Measurements from ENCODE around the gene ARFGAP3. TPM values are rescaled to one million over a fixed set of nuclear protein-coding genes. Genes with fewer than 3 reads are reported as not detected.

Gene ARFGAP3
- total and polyA plus RNA-seq, 4 donors, result 37.0 to 41.0 (median 38.2) TPM

- no peak overlapping the region for H3K4me3 ChIP-seq (ENCODE audit: low read depth, low read length)
- H3K36me3 ChIP-seq (ENCODE audit: control insufficient read depth, insufficient read depth, low read length), result peaks cover 31% of the 10 kb centered on the region
- H3K9me3 ChIP-seq (ENCODE audit: control insufficient read depth, insufficient read depth, low read length), result no peaks in the 10 kb centered on the region
- H3K27me3 ChIP-seq (ENCODE audit: control insufficient read depth, insufficient read depth, low read length), result no peaks in the 10 kb centered on the region
- 69% methylated on average over 7 of the region's 7 CpGs for WGBS (ENCODE audit: insufficient coverage)
- peaks cover 6% of the 10 kb centered on the region for H3K4me1 ChIP-seq (ENCODE audit: control insufficient read depth, insufficient read depth, low read length)
- H3K27ac ChIP-seq (ENCODE audit: low read depth, low read length), result no peak overlapping the region
- DNase-seq (ENCODE audit: low read depth in 4 of 6, low spot score in 6 of 6), result no peak
Measured at GRCh38 chr22:42895087-42895486, 38.0 kb upstream of the ARFGAP3 start.

- H3K27me3 ChIP-seq (ENCODE audit: control insufficient read depth, insufficient read depth, low read length), result no peaks in the 10 kb centered on the region
- H3K4me3 ChIP-seq (ENCODE audit: low read depth, low read length), result no peak overlapping the region
- no peak for DNase-seq (ENCODE audit: low read depth in 4 of 6, low spot score in 6 of 6)
- H3K9me3 ChIP-seq (ENCODE audit: control insufficient read depth, insufficient read depth, low read length), result no peaks in the 10 kb centered on the region
- peaks cover 9% of the 10 kb centered on the region for H3K4me1 ChIP-seq (ENCODE audit: control insufficient read depth, insufficient read depth, low read length)
- peaks cover 40% of the 10 kb centered on the region for H3K36me3 ChIP-seq (ENCODE audit: control insufficient read depth, insufficient read depth, low read length)
- no peak overlapping the region for H3K27ac ChIP-seq (ENCODE audit: low read depth, low read length)
- WGBS (ENCODE audit: insufficient coverage), result 97% methylated on average over 20 of the region's 25 CpGs
Measured at GRCh38 chr22:42893371-42894150, 36.5 kb upstream of the ARFGAP3 start.

- peaks cover 9% of the 10 kb centered on the region for H3K4me1 ChIP-seq (ENCODE audit: control insufficient read depth, insufficient read depth, low read length)
- no peak for DNase-seq (ENCODE audit: low read depth in 4 of 6, low spot score in 6 of 6)
- no peak overlapping the region for H3K4me3 ChIP-seq (ENCODE audit: low read depth, low read length)
- H3K36me3 ChIP-seq (ENCODE audit: control insufficient read depth, insufficient read depth, low read length), result peaks cover 44% of the 10 kb centered on the region
- 84% methylated on average over 7 of the region's 10 CpGs for WGBS (ENCODE audit: insufficient coverage)
- H3K27me3 ChIP-seq (ENCODE audit: control insufficient read depth, insufficient read depth, low read length), result no peaks in the 10 kb centered on the region
- H3K27ac ChIP-seq (ENCODE audit: low read depth, low read length), result no peak overlapping the region
- no peaks in the 10 kb centered on the region for H3K9me3 ChIP-seq (ENCODE audit: control insufficient read depth, insufficient read depth, low read length)
Measured at GRCh38 chr22:42892571-42893316, 35.7 kb upstream of the ARFGAP3 start.

- H3K9me3 ChIP-seq (ENCODE audit: control insufficient read depth, insufficient read depth, low read length), result no peaks in the 10 kb centered on the region
- WGBS (ENCODE audit: insufficient coverage), result 91% methylated on average over 9 of the region's 9 CpGs
- H3K27me3 ChIP-seq (ENCODE audit: control insufficient read depth, insufficient read depth, low read length), result no peaks in the 10 kb centered on the region
- no peak for DNase-seq (ENCODE audit: low read depth in 4 of 6, low spot score in 6 of 6)
- H3K4me1 ChIP-seq (ENCODE audit: control insufficient read depth, insufficient read depth, low read length), result peaks cover 9% of the 10 kb centered on the region
- no peak overlapping the region for H3K4me3 ChIP-seq (ENCODE audit: low read depth, low read length)
- H3K36me3 ChIP-seq (ENCODE audit: control insufficient read depth, insufficient read depth, low read length), result peaks cover 50% of the 10 kb centered on the region
- H3K27ac ChIP-seq (ENCODE audit: low read depth, low read length), result no peak overlapping the region
Measured at GRCh38 chr22:42892156-42892555, 35.1 kb upstream of the ARFGAP3 start.

- H3K4me3 ChIP-seq (ENCODE audit: low read depth, low read length), result no peak overlapping the region
- DNase-seq (ENCODE audit: low read depth in 4 of 6, low spot score in 6 of 6), result no peak
- WGBS (ENCODE audit: insufficient coverage), result 100% methylated on average over 1 of the region's 3 CpGs
- H3K9me3 ChIP-seq (ENCODE audit: control insufficient read depth, insufficient read depth, low read length), result no peaks in the 10 kb centered on the region
- no peak overlapping the region for H3K27ac ChIP-seq (ENCODE audit: low read depth, low read length)
- H3K36me3 ChIP-seq (ENCODE audit: control insufficient read depth, insufficient read depth, low read length), result peaks cover 55% of the 10 kb centered on the region
- no peaks in the 10 kb centered on the region for H3K27me3 ChIP-seq (ENCODE audit: control insufficient read depth, insufficient read depth, low read length)
- peaks cover 9% of the 10 kb centered on the region for H3K4me1 ChIP-seq (ENCODE audit: control insufficient read depth, insufficient read depth, low read length)
Measured at GRCh38 chr22:42891696-42892095, 34.6 kb upstream of the ARFGAP3 start.

GRCh38 chr22:42891008-42891407 is 33.9 kb upstream of the ARFGAP3 start:
- DNase-seq (ENCODE audit: low read depth in 4 of 6, low spot score in 6 of 6), result no peak
- Histone ChIP-seq H3K27ac (ENCODE audit: low read depth, low read length) (no peak overlapping the region), H3K4me3 (ENCODE audit: low read depth, low read length) (no peak overlapping the region), H3K36me3 (ENCODE audit: control insufficient read depth, insufficient read depth, low read length) (peaks cover 58% of the 10 kb centered on the region), H3K9me3 (ENCODE audit: control insufficient read depth, insufficient read depth, low read length) (no peaks in the 10 kb centered on the region), H3K27me3 (ENCODE audit: control insufficient read depth, insufficient read depth, low read length) (no peaks in the 10 kb centered on the region), H3K4me1 (ENCODE audit: control insufficient read depth, insufficient read depth, low read length) (peaks cover 8% of the 10 kb centered on the region)
- 95% methylated on average over 13 of the region's 13 CpGs for WGBS (ENCODE audit: insufficient coverage)

GRCh38 chr22:42889304-42889703 is 32.2 kb upstream of the ARFGAP3 start:
- peaks cover 74% of the 10 kb centered on the region for H3K36me3 ChIP-seq (ENCODE audit: control insufficient read depth, insufficient read depth, low read length)
- no peaks in the 10 kb centered on the region for H3K27me3 ChIP-seq (ENCODE audit: control insufficient read depth, insufficient read depth, low read length)
- 73% methylated on average over 4 of the region's 4 CpGs for WGBS (ENCODE audit: insufficient coverage)
- no peak overlapping the region for H3K27ac ChIP-seq (ENCODE audit: low read depth, low read length)
- H3K4me1 ChIP-seq (ENCODE audit: control insufficient read depth, insufficient read depth, low read length), result peaks cover 2% of the 10 kb centered on the region
- peak in 1 of 6 donors; percentile 34 for DNase-seq (ENCODE audit: low read depth in 4 of 6, low spot score in 6 of 6)
- H3K4me3 ChIP-seq (ENCODE audit: low read depth, low read length), result no peak overlapping the region
- no peaks in the 10 kb centered on the region for H3K9me3 ChIP-seq (ENCODE audit: control insufficient read depth, insufficient read depth, low read length)

GRCh38 chr22:42887523-42888507 is 30.7 kb upstream of the ARFGAP3 start:
- 91% methylated on average over 10 of the region's 14 CpGs for WGBS (ENCODE audit: insufficient coverage)
- Histone ChIP-seq H3K27ac (ENCODE audit: low read depth, low read length) (no peak overlapping the region), H3K4me3 (ENCODE audit: low read depth, low read length) (no peak overlapping the region), H3K4me1 (ENCODE audit: control insufficient read depth, insufficient read depth, low read length) (peaks cover 2% of the 10 kb centered on the region), H3K9me3 (ENCODE audit: control insufficient read depth, insufficient read depth, low read length) (no peaks in the 10 kb centered on the region), H3K36me3 (ENCODE audit: control insufficient read depth, insufficient read depth, low read length) (peaks cover 80% of the 10 kb centered on the region), H3K27me3 (ENCODE audit: control insufficient read depth, insufficient read depth, low read length) (no peaks in the 10 kb centered on the region)
- no peak for DNase-seq (ENCODE audit: low read depth in 4 of 6, low spot score in 6 of 6)

GRCh38 chr22:42887120-42887519 is 30.0 kb upstream of the ARFGAP3 start:
- H3K27ac ChIP-seq (ENCODE audit: low read depth, low read length), result no peak overlapping the region
- no peaks in the 10 kb centered on the region for H3K9me3 ChIP-seq (ENCODE audit: control insufficient read depth, insufficient read depth, low read length)
- H3K27me3 ChIP-seq (ENCODE audit: control insufficient read depth, insufficient read depth, low read length), result no peaks in the 10 kb centered on the region
- no peak for DNase-seq (ENCODE audit: low read depth in 4 of 6, low spot score in 6 of 6)
- H3K4me3 ChIP-seq (ENCODE audit: low read depth, low read length), result no peak overlapping the region
- peaks cover 81% of the 10 kb centered on the region for H3K36me3 ChIP-seq (ENCODE audit: control insufficient read depth, insufficient read depth, low read length)
- WGBS (ENCODE audit: insufficient coverage), result 95% methylated on average over 4 of the region's 7 CpGs
- H3K4me1 ChIP-seq (ENCODE audit: control insufficient read depth, insufficient read depth, low read length), result peaks cover 2% of the 10 kb centered on the region

All from spinal cord (tissue), 10 donors.